ENCODE measurements around the gene FBXW5.

Gene FBXW5

DNA sequence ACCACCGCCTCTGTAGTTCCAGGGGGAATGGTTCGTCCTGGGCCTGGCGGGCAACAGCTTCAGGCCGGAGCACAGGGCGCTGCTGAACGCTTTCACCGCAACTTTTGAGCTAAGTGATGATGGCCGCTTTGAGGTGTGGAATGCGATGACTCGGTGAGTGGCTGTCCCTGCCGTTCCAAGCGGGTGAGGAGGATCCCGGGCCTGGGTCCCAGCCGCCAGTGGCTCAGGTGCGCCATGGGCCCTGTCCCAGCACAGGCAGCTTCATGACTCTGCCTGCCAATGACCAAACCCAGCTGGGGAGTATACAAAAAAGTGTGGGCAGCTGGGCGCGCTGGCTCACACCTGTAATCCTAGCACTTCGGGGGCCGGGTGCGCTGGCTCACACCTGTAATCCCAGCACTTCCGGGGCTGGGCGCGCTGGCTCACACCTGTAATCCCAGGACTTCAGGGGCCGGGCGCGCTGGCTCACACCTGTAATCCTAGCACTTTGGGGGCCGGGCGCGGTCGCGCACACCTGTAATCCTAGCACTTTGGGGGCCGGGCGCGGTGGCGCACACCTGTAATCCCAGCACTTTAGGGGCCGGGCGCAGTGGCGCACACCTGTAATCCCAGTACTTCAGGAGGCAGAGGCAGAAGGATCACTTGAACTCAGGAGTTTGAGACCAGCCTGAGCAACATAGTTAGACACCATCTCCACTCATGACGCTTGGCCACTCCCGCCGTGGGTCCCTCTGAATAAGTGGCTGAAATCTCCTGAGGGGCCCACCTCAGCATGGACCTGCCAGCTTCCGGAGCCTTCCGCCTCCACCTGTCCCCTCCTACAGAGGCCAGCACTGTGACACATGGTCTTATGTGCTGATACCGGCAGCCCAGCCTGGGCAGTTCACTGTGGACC lies 8.6 kb upstream of the FBXW5 start:
- Histone ChIP-seq H3K4me1 (ENCODE audit: insufficient read depth, low read length) (peaks cover 7% of the 10 kb centered on the region), H3K4me3 (ENCODE audit: low read length) (no peak overlapping the region), H3K9ac (ENCODE audit: low read depth, low read length) (no peak overlapping the region), H3K9me3 (ENCODE audit: insufficient read depth, low read depth, low read length) (no peaks in the 10 kb centered on the region), H3K27ac (ENCODE audit: low read depth, low read length) (no peak overlapping the region), H3K27me3 (ENCODE audit: insufficient read depth, low read length) (no peaks in the 10 kb centered on the region), H3K36me3 (ENCODE audit: insufficient read depth, low read length) (no peaks in the 10 kb centered on the region)
- WGBS, result 92% methylated on average over 44 of the region's 44 CpGs

DNA sequence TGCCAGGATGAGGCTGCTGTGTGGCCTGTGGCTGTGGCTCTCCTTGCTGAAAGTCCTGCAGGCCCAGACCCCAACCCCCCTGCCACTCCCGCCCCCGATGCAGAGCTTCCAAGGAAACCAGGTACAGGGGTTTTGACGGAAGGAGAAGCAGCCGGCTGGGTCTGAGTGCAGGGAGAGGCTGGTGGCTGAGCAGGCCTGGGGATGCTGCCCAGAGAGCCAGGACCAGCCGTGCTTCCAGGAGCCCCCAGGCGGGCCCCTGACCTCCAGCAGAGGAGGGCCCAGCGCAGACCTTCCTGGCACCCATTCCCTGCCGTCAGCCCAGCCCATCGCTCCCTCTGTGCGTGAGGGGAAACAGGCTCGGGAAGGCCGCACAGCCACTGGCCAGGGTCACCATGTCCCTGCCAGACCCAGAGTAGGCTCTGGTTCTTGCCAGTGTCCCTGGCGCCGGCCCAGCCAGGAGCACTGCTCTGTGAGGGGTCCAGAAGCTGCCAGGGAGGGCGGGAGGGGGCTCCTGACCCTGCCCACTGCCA lies 7.8 kb upstream of the FBXW5 start:
- H3K4me3 ChIP-seq (ENCODE audit: low read length), result no peak overlapping the region
- no peaks in the 10 kb centered on the region for H3K27me3 ChIP-seq (ENCODE audit: insufficient read depth, low read length)
- no peak overlapping the region for H3K9ac ChIP-seq (ENCODE audit: low read depth, low read length)
- 87% methylated on average over 15 of the region's 15 CpGs for WGBS
- no peaks in the 10 kb centered on the region for H3K9me3 ChIP-seq (ENCODE audit: insufficient read depth, low read depth, low read length)
- H3K36me3 ChIP-seq (ENCODE audit: insufficient read depth, low read length), result no peaks in the 10 kb centered on the region
- no peak overlapping the region for H3K27ac ChIP-seq (ENCODE audit: low read depth, low read length)
- H3K4me1 ChIP-seq (ENCODE audit: insufficient read depth, low read length), result peaks cover 7% of the 10 kb centered on the region

DNA sequence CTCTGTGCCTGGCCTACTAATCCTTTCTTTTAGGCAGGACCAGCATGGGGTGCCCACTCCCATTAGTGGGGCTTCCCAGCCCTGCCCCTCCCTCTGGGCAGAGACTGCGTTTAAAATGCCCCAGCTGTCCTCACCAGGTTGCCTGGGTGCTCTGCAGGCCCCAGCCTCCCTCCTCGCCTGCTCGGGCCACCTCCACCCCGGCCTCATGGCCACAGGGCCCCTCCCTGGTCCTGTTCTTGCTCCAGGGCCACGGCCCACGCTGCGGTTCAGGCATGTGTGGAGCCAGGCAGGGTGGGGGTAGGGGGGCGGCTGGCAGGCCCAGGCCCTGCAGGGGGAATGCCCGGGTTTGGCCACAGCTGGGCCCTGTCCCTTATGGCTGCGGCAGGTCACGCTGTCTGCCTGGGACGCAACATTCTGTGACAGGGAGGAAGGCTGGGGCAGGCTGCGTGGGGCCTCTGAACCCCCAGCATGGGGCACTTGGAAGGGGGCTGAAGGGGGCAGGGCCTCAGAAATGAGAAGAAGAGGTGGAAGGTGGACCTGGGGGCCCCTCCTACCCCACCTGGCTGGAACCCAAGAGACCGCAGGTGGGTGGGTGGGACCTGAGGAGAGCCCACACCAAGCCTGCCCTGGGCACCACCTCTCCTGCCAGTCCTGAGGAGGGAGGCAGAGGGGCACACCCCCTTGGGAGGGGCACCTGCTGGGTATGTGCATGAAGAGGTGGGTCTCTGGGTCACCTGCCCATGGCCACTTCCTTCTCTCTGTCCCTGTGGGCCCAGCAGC lies 7.2 kb upstream of the FBXW5 start, which contains the start of gene LCN12:
Gene LCN12 (plus strand): TSS at position 733 of the 780 bp plus-strand sequence. CDS start 55 bp downstream, outside the sequence.
- no peaks in the 10 kb centered on the region for H3K36me3 ChIP-seq (ENCODE audit: insufficient read depth, low read length)
- no peaks in the 10 kb centered on the region for H3K9me3 ChIP-seq (ENCODE audit: insufficient read depth, low read depth, low read length)
- no peaks in the 10 kb centered on the region for H3K27me3 ChIP-seq (ENCODE audit: insufficient read depth, low read length)
- no peak within 1 kb of the TSS for H3K9ac ChIP-seq (ENCODE audit: low read depth, low read length)
- peaks cover 7% of the 10 kb centered on the region for H3K4me1 ChIP-seq (ENCODE audit: insufficient read depth, low read length)
- no peak within 1 kb of the TSS for H3K4me3 ChIP-seq (ENCODE audit: low read length)
- H3K27ac ChIP-seq (ENCODE audit: low read depth, low read length), result no peak within 1 kb of the TSS
- WGBS, result 88% methylated on average over 14 of the region's 14 CpGs

DNA sequence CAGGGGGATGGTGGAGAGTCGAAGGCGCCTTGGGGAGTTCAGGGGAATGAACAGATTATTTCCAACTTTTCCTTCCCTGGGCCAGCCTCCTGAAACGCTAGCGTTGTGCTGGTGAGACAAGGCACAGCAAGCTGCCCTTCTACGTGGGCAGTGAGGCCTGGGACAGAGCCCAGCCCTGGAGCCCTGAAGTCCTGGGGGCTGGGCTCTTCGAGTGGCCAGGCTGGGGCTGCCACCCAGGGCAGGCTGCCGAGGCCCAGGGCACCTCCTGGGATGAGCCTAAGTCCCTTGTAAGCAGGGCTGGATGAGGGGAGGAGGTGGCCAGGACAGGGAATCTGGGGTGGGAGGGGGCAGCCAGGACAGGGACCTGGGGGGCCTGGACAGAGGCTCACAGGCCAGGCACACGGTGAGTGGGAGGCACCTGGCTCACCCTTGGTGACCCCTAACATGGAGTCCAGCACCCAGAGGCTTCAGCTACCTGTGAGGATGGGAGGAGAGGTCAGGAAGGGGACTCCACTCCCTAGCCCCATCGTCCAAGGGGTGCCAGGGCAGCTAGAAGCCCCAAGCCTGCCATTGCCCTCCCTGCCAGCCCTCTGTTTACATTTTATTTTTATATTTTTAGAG lies 6.2 kb upstream of the FBXW5 start:
- peak overlapping the region; percentile 67 for H3K4me3 ChIP-seq (ENCODE audit: low read length)

DNA sequence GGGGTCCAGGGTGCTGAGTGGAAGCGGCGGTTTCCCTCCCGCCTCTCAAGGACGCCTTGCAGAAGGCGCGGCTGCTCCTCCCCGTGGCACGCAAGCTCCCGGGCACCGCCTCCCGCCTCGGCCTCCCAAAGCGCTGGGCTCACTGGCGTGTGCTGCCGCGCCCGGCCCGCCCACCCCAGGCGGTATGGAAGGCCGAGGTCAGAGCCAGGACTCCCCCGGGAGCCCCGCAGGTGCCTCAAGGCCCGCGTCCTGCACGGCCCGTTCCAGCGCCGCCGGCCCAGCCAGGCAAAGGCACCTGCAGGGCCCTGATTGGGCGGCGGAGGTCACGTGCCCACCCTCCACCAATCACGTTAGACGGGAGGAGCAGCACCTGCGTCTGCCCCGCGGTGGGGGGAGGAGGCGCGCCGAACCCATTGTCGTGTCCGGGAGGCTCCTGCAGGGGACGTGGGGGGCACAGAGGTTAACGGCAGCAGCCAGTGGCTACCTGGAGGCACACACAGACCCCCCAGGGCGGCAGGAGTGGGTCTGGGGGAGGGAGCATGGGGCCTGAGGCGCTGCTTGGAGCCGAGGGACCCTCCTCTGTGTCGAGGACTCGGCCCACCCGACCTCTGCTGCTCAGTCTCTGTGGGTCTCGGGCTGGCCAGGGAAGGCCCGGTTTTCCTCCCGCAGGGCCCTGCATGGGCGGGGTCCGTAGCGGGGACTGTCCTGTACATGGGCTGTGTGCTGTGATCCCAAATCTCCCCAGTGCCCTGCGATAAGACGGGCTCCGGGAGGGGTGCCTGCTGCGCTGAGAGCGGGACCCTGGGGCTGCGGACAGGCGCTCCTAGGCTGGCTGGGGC lies 5.5 kb upstream of the FBXW5 start:
- H3K36me3 ChIP-seq (ENCODE audit: insufficient read depth, low read length), result no peaks in the 10 kb centered on the region
- H3K4me1 ChIP-seq (ENCODE audit: insufficient read depth, low read length), result peaks cover 7% of the 10 kb centered on the region
- whole genome bisulfite sequencing, result 4% methylated on average over 63 of the region's 63 CpGs
- peak overlapping the region; percentile 77 for H3K9ac ChIP-seq (ENCODE audit: low read depth, low read length)
- H3K9me3 ChIP-seq (ENCODE audit: insufficient read depth, low read depth, low read length), result no peaks in the 10 kb centered on the region
- H3K4me3 ChIP-seq (ENCODE audit: low read length), result peak overlapping the region; percentile 67
- H3K27me3 ChIP-seq (ENCODE audit: insufficient read depth, low read length), result no peaks in the 10 kb centered on the region
- peak overlapping the region; percentile 63 for H3K27ac ChIP-seq (ENCODE audit: low read depth, low read length)

More for the DNA sequence above, 6.2 kb upstream of the FBXW5 start:
- peak overlapping the region; percentile 63 for H3K27ac ChIP-seq (ENCODE audit: low read depth, low read length)
- H3K27me3 ChIP-seq (ENCODE audit: insufficient read depth, low read length), result no peaks in the 10 kb centered on the region
- H3K4me1 ChIP-seq (ENCODE audit: insufficient read depth, low read length), result peaks cover 7% of the 10 kb centered on the region
- no peaks in the 10 kb centered on the region for H3K9me3 ChIP-seq (ENCODE audit: insufficient read depth, low read depth, low read length)
- H3K36me3 ChIP-seq (ENCODE audit: insufficient read depth, low read length), result no peaks in the 10 kb centered on the region
- peak overlapping the region; percentile 77 for H3K9ac ChIP-seq (ENCODE audit: low read depth, low read length)
- WGBS, result 53% methylated on average over 9 of the region's 9 CpGs

DNA sequence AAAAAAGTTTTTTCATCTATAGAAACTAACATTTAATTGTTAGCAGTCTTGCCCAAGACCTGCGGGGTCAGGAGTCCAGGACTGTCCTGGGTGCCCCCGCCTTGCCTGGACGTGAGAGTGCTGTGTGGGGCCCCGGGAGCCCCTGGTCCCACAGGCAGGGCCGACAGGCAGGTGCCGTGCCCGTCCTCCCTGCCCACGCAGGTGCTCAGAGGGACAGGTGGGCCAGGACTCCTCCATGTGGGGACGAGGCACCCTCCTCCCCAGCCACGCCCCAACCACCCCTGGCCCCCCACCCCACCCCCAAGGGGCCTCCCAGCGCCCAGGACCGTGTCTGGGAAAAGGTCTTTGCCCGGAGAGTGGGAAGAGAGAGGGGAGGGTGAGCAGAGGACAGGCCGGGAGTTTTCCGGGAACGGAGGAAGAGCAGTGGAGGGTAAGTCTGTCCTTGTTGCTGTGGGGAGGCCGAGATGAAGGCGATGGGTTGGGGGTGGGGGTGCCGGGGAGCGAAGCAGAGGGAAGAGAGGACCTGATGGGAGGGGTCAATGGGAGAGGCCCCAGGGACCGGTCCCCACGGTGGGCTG lies 4.8 kb upstream of the FBXW5 start:
- Histone ChIP-seq H3K27ac (ENCODE audit: low read depth, low read length) (no peak overlapping the region), H3K9ac (ENCODE audit: low read depth, low read length) (peak overlapping the region; percentile 71)

DNA sequence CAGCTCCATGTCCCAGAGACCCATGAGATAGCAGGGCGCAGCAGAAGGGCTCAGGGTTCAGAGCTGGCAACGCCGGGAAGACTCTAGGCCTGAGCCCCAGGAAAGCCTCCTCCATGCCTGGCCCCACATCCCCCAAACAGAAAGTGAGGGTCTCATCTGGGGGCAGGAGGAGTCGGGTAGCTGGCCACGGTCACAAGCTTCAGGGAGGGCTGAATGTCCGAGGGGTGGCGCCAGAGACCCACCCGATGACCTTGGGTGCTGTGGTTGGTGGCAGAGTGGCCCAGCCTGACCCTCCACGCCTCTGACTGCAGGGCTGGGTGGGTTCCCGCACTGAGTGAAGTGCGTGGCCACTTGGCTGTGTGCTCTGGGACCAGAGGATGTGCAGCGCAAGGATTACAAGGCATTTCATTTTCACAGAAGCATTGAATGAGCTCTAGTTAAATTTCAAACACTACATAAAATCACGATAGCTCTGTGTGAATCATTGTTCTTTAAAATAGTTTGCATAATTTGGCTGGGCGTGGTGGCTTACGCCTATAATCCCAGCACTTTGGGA lies 3.5 kb upstream of the FBXW5 start:
- WGBS, result 58% methylated on average over 15 of the region's 15 CpGs
- H3K4me3 ChIP-seq (ENCODE audit: low read length), result no peak overlapping the region
- no peaks in the 10 kb centered on the region for H3K9me3 ChIP-seq (ENCODE audit: insufficient read depth, low read depth, low read length)
- no peaks in the 10 kb centered on the region for H3K36me3 ChIP-seq (ENCODE audit: insufficient read depth, low read length)
- H3K27me3 ChIP-seq (ENCODE audit: insufficient read depth, low read length), result no peaks in the 10 kb centered on the region
- no peak overlapping the region for H3K9ac ChIP-seq (ENCODE audit: low read depth, low read length)
- H3K27ac ChIP-seq (ENCODE audit: low read depth, low read length), result no peak overlapping the region
- peaks cover 7% of the 10 kb centered on the region for H3K4me1 ChIP-seq (ENCODE audit: insufficient read depth, low read length)

More for the DNA sequence above, 4.8 kb upstream of the FBXW5 start:
- H3K36me3 ChIP-seq (ENCODE audit: insufficient read depth, low read length), result no peaks in the 10 kb centered on the region
- no peaks in the 10 kb centered on the region for H3K27me3 ChIP-seq (ENCODE audit: insufficient read depth, low read length)
- peak overlapping the region; percentile 67 for H3K4me3 ChIP-seq (ENCODE audit: low read length)
- peaks cover 7% of the 10 kb centered on the region for H3K4me1 ChIP-seq (ENCODE audit: insufficient read depth, low read length)
- WGBS, result 29% methylated on average over 22 of the region's 22 CpGs
- H3K9me3 ChIP-seq (ENCODE audit: insufficient read depth, low read depth, low read length), result no peaks in the 10 kb centered on the region

DNA sequence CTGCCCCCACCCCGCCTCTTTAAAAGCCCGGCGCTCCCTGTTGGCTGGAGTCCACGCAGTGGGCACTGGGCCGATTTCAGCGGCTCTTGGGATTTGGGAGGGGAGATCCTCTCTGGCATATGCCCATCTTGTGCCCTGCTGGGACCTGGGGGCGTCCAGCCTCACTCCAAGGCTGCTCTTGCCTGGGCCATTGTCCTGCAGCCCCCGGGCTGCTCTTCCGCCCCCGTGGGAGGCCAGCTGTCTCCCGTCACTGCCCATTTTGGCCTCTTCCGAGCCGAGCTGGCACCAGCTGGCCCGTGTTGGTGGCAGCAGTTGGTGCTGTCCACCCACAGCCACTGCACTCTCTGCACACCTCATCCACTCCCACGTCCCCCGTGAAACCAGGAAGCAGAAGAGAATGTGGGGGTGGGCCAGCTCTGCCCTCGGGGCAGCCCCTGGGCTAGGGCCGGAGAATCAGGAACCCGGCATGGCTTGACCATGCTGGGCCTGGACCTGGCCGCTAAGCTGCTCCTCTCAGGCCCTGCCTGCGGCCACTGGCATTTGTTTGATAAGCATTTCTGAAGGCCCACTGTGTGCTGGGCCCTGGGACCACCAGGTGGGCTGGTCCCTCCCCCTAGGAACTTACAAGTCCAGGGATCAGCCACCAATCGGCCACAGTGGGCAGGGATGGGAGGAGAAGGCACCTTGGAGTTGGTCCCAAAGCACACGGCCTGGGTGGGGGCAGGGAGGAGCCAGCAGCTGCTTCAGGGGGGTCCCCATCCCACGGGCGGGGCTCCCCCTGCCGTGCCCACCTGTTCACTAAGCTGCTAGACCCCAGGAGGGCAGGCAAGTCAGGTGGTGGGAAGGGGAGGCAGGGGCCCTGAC lies 2.7 kb upstream of the FBXW5 start:
- Histone ChIP-seq H3K9ac (ENCODE audit: low read depth, low read length) (no peak overlapping the region; the same call in 1 of the 2 replicates), H3K9me3 (ENCODE audit: insufficient read depth, low read depth, low read length) (no peaks in the 10 kb centered on the region), H3K36me3 (ENCODE audit: insufficient read depth, low read length) (peaks cover 7% of the 10 kb centered on the region), H3K27ac (ENCODE audit: low read depth, low read length) (no peak overlapping the region), H3K27me3 (ENCODE audit: insufficient read depth, low read length) (no peaks in the 10 kb centered on the region), H3K4me3 (ENCODE audit: low read length) (no peak overlapping the region), H3K4me1 (ENCODE audit: insufficient read depth, low read length) (peaks cover 7% of the 10 kb centered on the region)
- 78% methylated on average over 26 of the region's 26 CpGs for WGBS

DNA sequence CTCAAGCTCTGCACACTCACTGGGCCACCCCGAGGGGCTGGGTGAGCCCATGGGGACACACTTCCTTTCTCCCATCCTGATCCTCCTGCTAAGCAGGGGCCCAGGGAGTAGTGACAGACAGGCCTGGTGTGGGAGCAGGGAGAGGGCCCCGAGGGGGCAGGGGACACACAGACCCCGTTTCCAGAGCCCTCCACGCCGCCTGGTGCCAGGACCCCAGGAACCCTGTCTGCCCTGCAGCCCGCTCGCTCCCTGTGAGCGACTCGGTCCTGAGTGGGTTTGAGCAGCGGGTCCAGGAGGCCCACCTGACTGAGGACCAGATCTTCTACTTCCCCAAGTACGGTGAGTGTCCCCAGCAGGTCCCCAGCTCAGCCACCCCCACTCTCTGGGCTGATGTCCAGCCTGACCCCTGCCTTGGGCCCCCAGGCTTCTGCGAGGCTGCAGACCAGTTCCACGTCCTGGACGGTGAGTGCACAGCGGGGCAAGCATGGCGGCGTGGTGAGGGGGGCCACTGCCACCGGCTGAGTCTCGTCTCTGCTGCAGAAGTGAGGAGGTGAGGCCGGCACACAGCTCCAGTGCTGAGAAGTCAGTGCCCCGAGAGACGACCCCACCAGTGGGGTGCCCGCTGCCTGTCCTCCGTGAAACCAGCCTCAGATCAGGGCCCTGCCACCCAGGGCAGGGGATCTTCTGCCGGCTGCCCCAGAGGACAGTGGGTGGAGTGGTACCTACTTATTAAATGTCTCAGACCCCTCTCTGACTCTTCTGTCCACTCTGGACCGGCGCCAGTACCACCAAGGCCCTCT lies 1.9 kb upstream of the FBXW5 start:
- H3K9ac ChIP-seq (ENCODE audit: low read depth, low read length), result no peak overlapping the region
- no peaks in the 10 kb centered on the region for H3K27me3 ChIP-seq (ENCODE audit: insufficient read depth, low read length)
- no peak overlapping the region for H3K27ac ChIP-seq (ENCODE audit: low read depth, low read length)
- H3K36me3 ChIP-seq (ENCODE audit: insufficient read depth, low read length), result peaks cover 15% of the 10 kb centered on the region
- H3K4me1 ChIP-seq (ENCODE audit: insufficient read depth, low read length), result peaks cover 7% of the 10 kb centered on the region
- H3K9me3 ChIP-seq (ENCODE audit: insufficient read depth, low read depth, low read length), result no peaks in the 10 kb centered on the region
- 92% methylated on average over 27 of the region's 27 CpGs for WGBS
- no peak overlapping the region for H3K4me3 ChIP-seq (ENCODE audit: low read length)
